OCI-LY1 (cell line): ENCODE measurements around the gene NAA35.

Source experiments
- H2AFZ ChIP-seq: fragments of 200-600 bp; sonication (generic), shearing (Covaris generic); 2 replicates; pipeline ENCODE4 v1.6.0; 2014; ENCODE audit warnings: antibody characterized with exemption, mild to moderate bottlenecking, low read length
- H3F3A ChIP-seq: fragments of 200-600 bp; sonication (generic), shearing (Covaris generic); 2 replicates; pipeline ENCODE4 v1.6.0; 2014; ENCODE audit warnings: mild to moderate bottlenecking, antibody characterized with exemption, low read length, moderate library complexity; ENCODE audit not compliant: insufficient read depth
- H3K27ac ChIP-seq: fragments of 200-600 bp; sonication (generic); 2 replicates; pipeline ENCODE4 v1.5.1; 2014; ENCODE audit warnings: low read length, mixed run types, mild to moderate bottlenecking, low read depth; ENCODE audit not compliant: poor library complexity, severe bottlenecking
- H3K27me3 ChIP-seq: fragments of 200-600 bp; sonication (generic); 2 replicates; pipeline ENCODE4 v1.6.0; 2014; ENCODE audit warnings: antibody characterized with exemption, mild to moderate bottlenecking, low read length, moderate library complexity; ENCODE audit not compliant: insufficient read depth
- H3K36me3 ChIP-seq: fragments of 200-600 bp; sonication (generic); 2 replicates; pipeline ENCODE4 v1.6.1; 2014; ENCODE audit warnings: mild to moderate bottlenecking, antibody characterized with exemption, low read length, moderate library complexity, mixed read lengths; ENCODE audit not compliant: insufficient read depth
- H3K4me1 ChIP-seq: fragments of 200-600 bp; sonication (generic); 2 replicates; pipeline ENCODE4 v1.5.1; 2014; ENCODE audit warnings: mild to moderate bottlenecking, low read length, moderate library complexity; ENCODE audit not compliant: insufficient read depth, severe bottlenecking
- H3K4me2 ChIP-seq: fragments of 200-600 bp; sonication (generic), shearing (Covaris generic); 2 replicates; pipeline ENCODE4 v1.6.1; 2014; ENCODE audit warnings: low read length
- H3K4me3 ChIP-seq: fragments of 200-600 bp; sonication (generic); 2 replicates; pipeline ENCODE4 v1.5.1; 2014; ENCODE audit warnings: low read length, low read depth, mild to moderate bottlenecking, mixed read lengths; ENCODE audit not compliant: poor library complexity, severe bottlenecking
- H3K79me2 ChIP-seq: fragments of 200-600 bp; shearing (Covaris generic); 2 replicates; pipeline ENCODE4 v1.6.1; 2016; ENCODE audit warnings: mixed run types, low read length, mixed read lengths; ENCODE audit not compliant: insufficient read depth
- H3K9ac ChIP-seq: fragments of 200-600 bp; sonication (generic), shearing (Covaris generic); 2 replicates; pipeline ENCODE4 v1.6.1; 2014; ENCODE audit warnings: mild to moderate bottlenecking, low read length, mixed read lengths
- H3K9me2 ChIP-seq: fragments of 200-600 bp; sonication (generic), shearing (Covaris generic); 2 replicates; pipeline ENCODE4 v1.6.1; 2014; ENCODE audit warnings: low read depth, mild to moderate bottlenecking, low read length, mixed read lengths
- H3K9me3 ChIP-seq: fragments of 200-600 bp; shearing (Covaris generic); 2 replicates; pipeline ENCODE4 v1.6.1; 2014; ENCODE audit warnings: low read length, mixed read lengths
- H4K20me1 ChIP-seq: fragments of 200-600 bp; sonication (generic), shearing (Covaris generic); 2 replicates; pipeline ENCODE4 v1.6.0; 2016; ENCODE audit warnings: mild to moderate bottlenecking, low read length; ENCODE audit not compliant: insufficient read depth
- CTCF ChIP-seq: fragments of 200-600 bp; sonication (generic), shearing (Covaris generic); IDR thresholded peaks from 2 replicates; pipeline ENCODE4 v1.5.1; 2017; ENCODE audit warnings: mild to moderate bottlenecking, antibody characterized with exemption, low read length, moderate library complexity, mixed read lengths
- EZH2 ChIP-seq: fragments of 200-600 bp; sonication (generic), shearing (Covaris generic); IDR thresholded peaks from 2 replicates; pipeline ENCODE4 v1.8.0; 2017; ENCODE audit warnings: borderline replicate concordance, mixed run types, mild to moderate bottlenecking, antibody characterized with exemption, low read length, moderate library complexity, mixed read lengths

The NAA35 gene

GRCh38 chr9:85964526-85964925 lies 23.6 kb downstream of the NAA35 start:
- Histone ChIP-seq H3F3A (no peaks in the 10 kb centered on the region), H3K4me3 (no peak overlapping the region), H3K9ac (no peak overlapping the region), H3K4me2 (no peak overlapping the region), H3K36me3 (peaks cover 24% of the 10 kb centered on the region), H4K20me1 (no peaks in the 10 kb centered on the region), H3K79me2 (no peaks in the 10 kb centered on the region), H3K27ac (no peak overlapping the region), H3K4me1 (no peaks in the 10 kb centered on the region), H3K27me3 (no peaks in the 10 kb centered on the region), H3K9me2 (no peaks in the 10 kb centered on the region), H3K9me3 (no peaks in the 10 kb centered on the region), H2AFZ (no peak overlapping the region)
- TF ChIP-seq EZH2 (no peak), CTCF (no peak)

DNA sequence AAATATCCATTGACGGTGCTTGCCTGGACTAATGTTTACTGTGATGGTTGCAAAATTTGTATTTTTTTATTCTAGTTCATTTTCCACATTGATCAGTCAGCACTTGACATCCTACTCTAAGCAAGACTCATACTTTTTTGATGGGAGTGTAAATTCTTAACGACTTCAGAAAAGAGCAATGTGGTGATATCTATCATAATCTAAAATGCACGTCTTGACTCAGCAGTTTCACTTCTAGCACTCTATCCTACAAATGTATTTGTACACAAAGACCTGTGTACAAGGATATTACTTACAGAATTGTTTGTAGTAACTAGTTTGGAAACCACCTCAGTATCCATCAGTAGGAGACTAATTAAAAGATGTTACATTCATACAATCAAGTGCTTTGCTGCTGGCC lies 24.0 kb downstream of the NAA35 start:
- no peaks in the 10 kb centered on the region for H3K4me1 ChIP-seq
- TF ChIP-seq EZH2, result no peak
- TF ChIP-seq CTCF, result no peak
- H3K27me3 ChIP-seq, result no peaks in the 10 kb centered on the region
- no peak overlapping the region for H3K4me2 ChIP-seq
- no peaks in the 10 kb centered on the region for H3F3A ChIP-seq
- no peak overlapping the region for H3K27ac ChIP-seq
- no peaks in the 10 kb centered on the region for H3K9me3 ChIP-seq
- H4K20me1 ChIP-seq, result no peaks in the 10 kb centered on the region
- peaks cover 25% of the 10 kb centered on the region for H3K36me3 ChIP-seq
- H3K9me2 ChIP-seq, result no peaks in the 10 kb centered on the region
- H3K79me2 ChIP-seq, result no peaks in the 10 kb centered on the region
- no peak overlapping the region for H3K9ac ChIP-seq
- H2AFZ ChIP-seq, result no peak overlapping the region
- no peak overlapping the region for H3K4me3 ChIP-seq

GRCh38 chr9:85969727-85970126 lies 28.8 kb downstream of the NAA35 start:
- Histone ChIP-seq H2AFZ (no peak overlapping the region), H4K20me1 (no peaks in the 10 kb centered on the region), H3K4me3 (no peak overlapping the region), H3K9ac (no peak overlapping the region), H3K79me2 (no peaks in the 10 kb centered on the region), H3K27ac (no peak overlapping the region), H3K4me2 (no peak overlapping the region), H3K27me3 (no peaks in the 10 kb centered on the region), H3K9me2 (no peaks in the 10 kb centered on the region), H3K4me1 (no peaks in the 10 kb centered on the region), H3F3A (no peaks in the 10 kb centered on the region), H3K9me3 (no peaks in the 10 kb centered on the region), H3K36me3 (peaks cover 10% of the 10 kb centered on the region)
- TF ChIP-seq EZH2, result no peak
- no peak for TF ChIP-seq CTCF
